Activated naive CD8-positive, alpha-beta T cell treated with anti-CD3 and anti-CD28 coated beads for 36 hours (primary cell): ENCODE measurements around the gene HCFC1. TPM values are rescaled to one million over a fixed set of nuclear protein-coding genes. Genes with fewer than 3 reads are reported as not detected.

Source experiments
- DNase-seq: peaks from one replicate; pipeline ENCODE4 v3.0.0; 2021
- H3K27ac Mint-ChIP-seq: one replicate; pipeline ENCODE4 v1.8.0; 2022; ENCODE audit warnings: mild to moderate bottlenecking, moderate library complexity, mixed read lengths
- H3K27me3 Mint-ChIP-seq: one replicate; pipeline ENCODE4 v1.8.0; 2022; ENCODE audit warnings: mild to moderate bottlenecking, mixed read lengths
- H3K36me3 Mint-ChIP-seq: one replicate; pipeline ENCODE4 v1.8.0; 2021; ENCODE audit warnings: mild to moderate bottlenecking, mixed read lengths
- H3K4me1 Mint-ChIP-seq: one replicate; pipeline ENCODE4 v1.8.0; 2021; ENCODE audit warnings: mixed read lengths
- H3K4me3 Mint-ChIP-seq: one replicate; pipeline ENCODE4 v1.8.0; 2022; ENCODE audit warnings: mild to moderate bottlenecking, moderate library complexity, mixed read lengths
- H3K9me3 Mint-ChIP-seq: one replicate; pipeline ENCODE4 v1.8.0; 2022; ENCODE audit warnings: mixed read lengths
- total RNA-seq, 2 experiments: library from RNA; stranded (reverse); gene quantifications; one replicate each; pipeline ENCODE4 v1.2.3, GENCODE V29; 2021

The HCFC1 gene
- total RNA-seq, 2 experiments from 2014 or later, result 140 to 142 TPM

DNA sequence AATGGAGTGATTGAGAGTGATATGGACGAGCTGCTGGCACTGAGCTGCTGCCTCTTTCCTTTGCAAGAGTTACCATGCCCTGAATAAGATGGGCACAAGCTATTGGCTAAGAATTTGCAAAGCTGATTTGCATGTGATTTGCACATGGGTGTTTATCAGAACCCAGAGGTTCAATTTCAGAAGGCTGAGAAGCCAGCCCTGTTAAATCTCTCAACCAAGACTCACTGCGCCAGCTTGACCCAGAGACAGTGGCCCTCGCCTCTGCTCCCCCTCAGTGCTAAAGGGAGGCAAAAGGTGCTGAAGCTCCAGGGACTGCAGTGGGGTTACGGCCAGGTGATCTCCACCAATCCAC, 46.3 kb downstream of the HCFC1 start:
- Mint-ChIP-seq H3K36me3 (peaks cover 29% of the 10 kb centered on the region), H3K9me3 (no peaks in the 10 kb centered on the region), H3K4me1 (peaks cover 21% of the 10 kb centered on the region), H3K27me3 (no peaks in the 10 kb centered on the region), H3K27ac (peak overlapping the region; percentile 97), H3K4me3 (peak overlapping the region; percentile 94)
- DNase-seq, result no peak

DNA sequence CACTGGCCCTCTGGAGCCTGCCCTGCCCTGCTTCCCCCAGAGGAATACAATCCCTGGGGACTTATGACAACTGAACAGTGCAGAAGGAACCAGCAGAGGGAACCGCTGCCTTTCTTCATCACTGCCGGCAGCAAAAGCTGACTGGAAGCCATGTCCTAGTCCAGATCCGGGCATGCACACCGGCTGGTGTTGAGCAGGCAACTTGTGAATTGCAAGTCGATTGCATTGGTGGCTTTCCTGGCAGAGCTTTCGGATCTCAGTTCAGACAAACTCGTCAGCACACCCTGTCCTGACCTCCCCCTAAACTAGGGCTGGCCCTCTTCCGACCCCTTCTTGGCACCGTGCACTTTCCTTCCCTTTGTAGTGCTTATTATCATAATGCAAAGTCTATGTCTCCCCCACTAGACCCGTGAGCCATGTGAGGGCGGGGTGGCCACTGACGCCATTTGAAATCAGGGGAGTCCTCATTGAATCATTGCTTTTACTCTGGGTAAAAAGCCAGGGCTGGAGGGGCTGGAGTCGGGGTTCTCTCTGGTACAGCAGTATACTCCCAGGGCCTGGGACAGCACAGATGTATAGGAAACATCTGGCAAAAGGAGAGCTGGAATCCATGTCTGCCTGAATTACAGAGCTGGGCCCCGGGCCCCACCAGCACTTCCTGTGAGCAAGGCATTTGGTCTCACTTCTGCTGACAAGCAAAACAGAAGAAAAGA, 47.3 kb downstream of the HCFC1 start:
- H3K27me3 Mint-ChIP-seq, result no peaks in the 10 kb centered on the region
- peaks cover 18% of the 10 kb centered on the region for H3K4me1 Mint-ChIP-seq
- H3K27ac Mint-ChIP-seq, result peak overlapping the region; percentile 97
- H3K4me3 Mint-ChIP-seq, result peak overlapping the region; percentile 94
- H3K9me3 Mint-ChIP-seq, result no peaks in the 10 kb centered on the region
- peaks cover 35% of the 10 kb centered on the region for H3K36me3 Mint-ChIP-seq
- peak; percentile 37 for DNase-seq

DNA sequence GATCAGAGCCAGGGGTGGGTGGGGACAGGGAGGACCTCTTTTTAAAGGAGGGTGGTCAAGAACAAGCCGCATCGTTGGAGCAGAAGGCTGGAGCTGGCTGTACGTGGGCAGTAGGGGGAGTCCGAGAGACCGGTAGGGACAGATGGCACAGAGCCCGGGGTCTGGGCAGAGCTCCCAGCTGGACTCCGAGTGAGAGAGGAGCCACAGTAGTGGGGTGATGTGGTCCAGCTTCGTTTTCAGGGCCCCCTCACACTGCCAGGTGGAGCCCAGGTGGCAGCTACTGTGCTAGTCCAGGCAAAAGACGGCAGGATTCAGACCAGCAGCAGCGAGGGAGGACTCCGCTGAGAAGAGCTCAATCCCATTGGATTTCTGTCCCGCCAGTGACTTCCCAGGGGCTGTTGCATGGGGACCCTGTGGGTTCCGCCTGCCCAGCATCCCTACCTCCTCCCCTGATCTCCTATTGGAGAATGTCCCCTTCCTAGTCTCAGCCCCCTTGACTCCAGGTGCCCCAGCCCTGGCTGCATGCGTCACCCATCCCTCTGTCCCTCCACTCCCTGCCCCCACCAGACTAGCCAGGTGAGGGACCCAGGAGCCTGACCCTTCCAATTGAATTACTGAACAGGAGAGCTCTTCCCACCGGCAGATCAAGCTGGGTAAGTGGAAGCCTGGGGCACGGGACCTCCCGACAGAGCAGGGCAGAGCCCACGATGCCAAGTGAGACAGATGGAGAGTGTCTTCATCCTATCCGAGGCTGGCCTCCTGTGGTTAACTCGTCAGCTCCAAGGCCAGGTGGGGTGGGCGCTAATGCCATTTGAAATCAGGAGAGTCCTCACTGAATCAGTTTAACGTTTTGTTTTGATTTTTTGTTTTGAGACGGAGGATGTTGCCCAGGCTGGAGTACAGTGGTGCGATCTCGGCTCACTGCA, 48.4 kb downstream of the HCFC1 start:
- peak overlapping the region; percentile 94 for H3K4me3 Mint-ChIP-seq
- H3K36me3 Mint-ChIP-seq, result peaks cover 30% of the 10 kb centered on the region
- peak overlapping the region; percentile 97 for H3K27ac Mint-ChIP-seq
- H3K27me3 Mint-ChIP-seq, result no peaks in the 10 kb centered on the region
- H3K4me1 Mint-ChIP-seq, result peaks cover 12% of the 10 kb centered on the region
- DNase-seq, result no peak
- H3K9me3 Mint-ChIP-seq, result no peaks in the 10 kb centered on the region

DNA sequence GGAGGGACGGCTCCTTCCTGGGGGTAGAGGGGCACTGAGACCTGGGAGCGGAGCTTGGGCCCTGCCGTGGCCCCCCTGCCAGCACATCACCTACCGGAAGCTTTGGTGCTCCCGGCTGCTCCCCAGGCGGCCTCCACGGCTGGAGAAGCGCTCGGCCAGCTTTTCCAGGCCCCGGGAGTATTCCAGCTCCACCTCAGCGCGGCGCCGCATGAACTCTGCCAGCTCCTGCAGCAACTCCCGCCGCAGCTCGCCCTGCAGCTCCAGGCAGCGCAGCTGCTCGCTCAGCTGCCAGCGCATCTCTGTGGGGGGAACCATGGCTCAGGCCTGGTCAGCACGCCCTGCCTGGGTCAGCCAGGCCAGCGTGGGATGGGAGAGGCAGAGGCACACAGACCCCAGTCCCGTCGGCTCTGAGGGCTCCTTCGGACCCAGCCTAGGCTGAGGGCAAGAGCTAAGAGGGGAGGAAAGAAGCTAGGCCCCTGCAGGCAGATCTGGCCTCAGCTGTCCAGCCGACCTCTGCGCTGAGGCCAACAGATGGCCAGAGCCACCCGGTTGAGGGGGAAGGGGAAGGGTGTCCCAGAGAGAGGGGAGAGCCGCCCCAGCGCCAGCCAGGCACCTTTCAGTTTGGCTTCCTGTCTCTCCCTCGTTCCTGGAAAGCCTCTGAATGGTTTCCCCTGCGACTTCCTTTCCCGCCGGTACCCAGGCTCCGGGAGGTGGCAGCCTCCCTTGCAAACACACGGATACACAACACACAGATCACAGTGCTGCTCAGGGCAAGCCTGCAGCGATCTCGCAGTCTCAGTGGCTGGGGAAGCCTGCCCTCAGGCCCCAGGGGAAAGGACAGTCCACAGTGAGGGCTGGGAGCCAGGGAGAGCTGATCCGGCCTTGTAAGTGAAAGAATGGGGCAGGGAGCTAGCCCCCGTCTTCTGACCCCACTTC, 49.8 kb downstream of the HCFC1 start:
- Mint-ChIP-seq H3K27ac (peak overlapping the region; percentile 97), H3K4me3 (peak overlapping the region; percentile 94), H3K4me1 (peaks cover 12% of the 10 kb centered on the region), H3K36me3 (peaks cover 30% of the 10 kb centered on the region), H3K9me3 (no peaks in the 10 kb centered on the region), H3K27me3 (no peaks in the 10 kb centered on the region)
- no peak for DNase-seq

DNA sequence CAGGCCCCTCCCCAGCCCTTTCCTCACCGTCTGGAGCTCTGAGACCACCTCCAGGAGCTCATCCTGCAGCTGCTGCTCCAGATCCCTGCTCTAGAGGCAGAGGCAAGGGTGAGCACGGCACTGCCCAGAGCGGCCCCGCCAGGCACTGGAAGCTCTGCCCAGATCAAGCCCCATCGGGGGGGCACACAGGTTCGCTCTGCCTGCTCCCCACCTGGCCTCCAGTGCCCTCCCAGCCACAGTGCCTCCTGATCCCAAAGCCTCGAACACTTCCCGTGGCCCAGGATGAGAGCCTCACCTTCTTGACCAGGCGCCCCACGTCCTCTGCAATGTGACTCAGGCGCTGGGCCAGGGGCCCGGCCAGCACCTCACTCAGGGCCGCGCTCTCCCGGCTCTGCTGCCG, 50.5 kb downstream of the HCFC1 start:
- Mint-ChIP-seq H3K4me1 (peaks cover 14% of the 10 kb centered on the region), H3K36me3 (peaks cover 33% of the 10 kb centered on the region), H3K27me3 (no peaks in the 10 kb centered on the region), H3K9me3 (no peaks in the 10 kb centered on the region), H3K4me3 (no peak overlapping the region), H3K27ac (no peak overlapping the region)
- no peak for DNase-seq

DNA sequence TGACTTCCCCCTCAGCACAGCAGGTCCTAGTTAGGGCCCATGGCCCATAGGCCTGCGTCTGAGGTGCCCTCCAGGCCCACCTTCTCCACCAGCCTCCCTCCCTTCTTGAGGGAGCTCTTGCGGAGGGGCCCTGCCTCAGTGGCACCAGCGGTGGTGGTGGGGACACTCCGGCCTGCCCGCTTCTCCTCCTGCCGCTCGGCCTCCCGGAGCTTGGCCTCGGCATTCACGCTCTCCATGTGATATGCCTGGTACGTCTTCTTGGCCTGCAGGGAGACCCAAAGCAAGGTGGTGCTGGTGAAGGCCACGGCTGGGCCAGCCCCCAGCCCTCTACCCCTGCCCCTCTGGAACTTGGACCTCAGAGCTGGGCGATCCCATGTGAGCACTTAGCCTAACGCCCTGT, 51.1 kb downstream of the HCFC1 start:
- H3K4me1 Mint-ChIP-seq, result peaks cover 14% of the 10 kb centered on the region
- H3K27me3 Mint-ChIP-seq, result no peaks in the 10 kb centered on the region
- DNase-seq, result no peak
- H3K27ac Mint-ChIP-seq, result no peak overlapping the region
- no peaks in the 10 kb centered on the region for H3K9me3 Mint-ChIP-seq
- peaks cover 33% of the 10 kb centered on the region for H3K36me3 Mint-ChIP-seq
- no peak overlapping the region for H3K4me3 Mint-ChIP-seq

DNA sequence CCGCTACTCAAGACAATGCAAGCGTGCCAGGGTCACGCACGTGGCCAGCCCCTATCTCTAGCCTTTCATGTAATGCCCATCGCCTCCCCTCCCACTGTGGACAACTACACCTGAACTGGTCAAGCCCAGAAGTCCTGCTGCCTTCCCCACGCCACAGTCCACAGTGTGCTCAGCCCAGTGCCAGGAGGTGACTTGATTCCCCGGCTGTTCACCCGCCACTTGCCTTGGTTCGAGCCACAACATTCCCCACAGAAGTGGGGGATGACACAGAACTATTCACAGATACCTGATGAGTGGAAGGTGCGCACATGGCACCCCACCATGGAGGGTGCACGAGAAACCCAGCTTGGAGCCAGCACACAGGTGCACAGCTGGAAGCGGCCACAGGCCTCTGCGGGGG, 52.3 kb downstream of the HCFC1 start:
- H3K27ac Mint-ChIP-seq, result no peak overlapping the region
- no peak for DNase-seq
- H3K9me3 Mint-ChIP-seq, result no peaks in the 10 kb centered on the region
- no peaks in the 10 kb centered on the region for H3K27me3 Mint-ChIP-seq
- no peak overlapping the region for H3K4me3 Mint-ChIP-seq
- H3K4me1 Mint-ChIP-seq, result peaks cover 14% of the 10 kb centered on the region
- peaks cover 22% of the 10 kb centered on the region for H3K36me3 Mint-ChIP-seq

DNA sequence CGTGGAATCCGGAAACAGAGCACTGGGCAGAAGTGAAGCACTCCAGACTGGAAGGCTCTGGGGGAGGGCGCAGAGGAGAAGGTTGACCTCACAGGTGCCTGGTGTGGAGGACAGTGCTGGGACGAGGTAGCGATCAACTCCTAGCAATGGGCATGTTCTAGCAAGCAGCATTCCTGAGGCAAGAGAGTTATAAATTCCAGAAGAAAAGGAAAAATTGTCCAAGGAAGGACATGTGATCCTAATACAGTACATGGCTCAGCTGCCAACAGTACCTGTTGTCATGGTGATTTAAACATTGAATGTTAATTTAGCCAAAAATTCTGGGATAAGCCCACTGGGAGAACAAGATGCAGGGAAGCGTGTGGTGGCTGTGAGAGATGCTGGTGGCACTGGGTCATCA, 53.7 kb downstream of the HCFC1 start:
- DNase-seq, result no peak
- H3K4me1 Mint-ChIP-seq, result peaks cover 9% of the 10 kb centered on the region
- no peaks in the 10 kb centered on the region for H3K9me3 Mint-ChIP-seq
- H3K4me3 Mint-ChIP-seq, result peak overlapping the region; percentile 7
- no peak overlapping the region for H3K27ac Mint-ChIP-seq
- H3K27me3 Mint-ChIP-seq, result no peaks in the 10 kb centered on the region
- peaks cover 15% of the 10 kb centered on the region for H3K36me3 Mint-ChIP-seq

DNA sequence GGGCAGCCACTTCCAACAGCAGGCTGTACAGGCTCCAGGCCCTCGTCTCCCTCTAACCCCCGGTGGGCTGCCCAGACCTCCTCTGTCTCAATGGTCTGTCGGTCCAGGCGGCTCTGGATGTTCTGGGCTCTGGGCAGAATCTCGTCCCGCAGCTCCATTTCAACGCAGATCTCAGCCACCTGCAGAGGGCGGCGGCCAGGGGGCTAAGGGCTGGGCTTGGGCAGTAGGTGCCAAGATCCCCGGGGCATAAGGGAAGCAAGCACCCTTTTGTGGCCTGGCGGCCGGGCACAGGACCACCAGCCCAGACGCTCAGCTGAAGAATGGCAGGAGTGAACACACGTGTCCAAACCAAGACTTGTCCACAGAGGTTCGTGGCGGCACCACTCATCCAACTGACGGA, 57.9 kb downstream of the HCFC1 start:
- DNase-seq, result no peak
- Mint-ChIP-seq H3K36me3 (peaks cover 10% of the 10 kb centered on the region), H3K4me3 (no peak overlapping the region), H3K27ac (no peak overlapping the region), H3K9me3 (no peaks in the 10 kb centered on the region), H3K27me3 (no peaks in the 10 kb centered on the region), H3K4me1 (peaks cover 8% of the 10 kb centered on the region)

DNA sequence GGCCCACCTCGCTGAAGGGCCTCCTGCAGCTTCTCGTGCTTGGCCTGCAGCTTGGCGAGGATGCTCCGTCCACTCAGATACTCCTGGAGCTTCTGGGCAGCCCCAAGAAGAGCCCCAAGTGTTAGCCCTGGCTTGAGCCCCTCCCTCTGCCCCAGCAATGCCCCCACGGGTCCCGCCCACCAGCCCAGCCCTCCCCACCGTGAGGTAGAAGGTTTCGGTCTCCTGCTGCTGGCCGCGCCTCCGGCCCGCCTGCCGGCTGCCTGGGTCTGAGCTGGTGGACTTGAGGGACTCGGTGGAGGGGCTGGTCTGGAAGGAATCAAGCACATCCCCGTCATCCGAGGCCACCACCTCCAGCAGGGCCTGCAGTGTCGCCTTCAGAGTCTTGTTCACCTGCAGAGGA, 58.4 kb downstream of the HCFC1 start:
- Mint-ChIP-seq H3K27me3 (no peaks in the 10 kb centered on the region), H3K9me3 (no peaks in the 10 kb centered on the region), H3K36me3 (peaks cover 10% of the 10 kb centered on the region), H3K4me3 (no peak overlapping the region), H3K27ac (no peak overlapping the region), H3K4me1 (peaks cover 8% of the 10 kb centered on the region)
- no peak for DNase-seq

DNA sequence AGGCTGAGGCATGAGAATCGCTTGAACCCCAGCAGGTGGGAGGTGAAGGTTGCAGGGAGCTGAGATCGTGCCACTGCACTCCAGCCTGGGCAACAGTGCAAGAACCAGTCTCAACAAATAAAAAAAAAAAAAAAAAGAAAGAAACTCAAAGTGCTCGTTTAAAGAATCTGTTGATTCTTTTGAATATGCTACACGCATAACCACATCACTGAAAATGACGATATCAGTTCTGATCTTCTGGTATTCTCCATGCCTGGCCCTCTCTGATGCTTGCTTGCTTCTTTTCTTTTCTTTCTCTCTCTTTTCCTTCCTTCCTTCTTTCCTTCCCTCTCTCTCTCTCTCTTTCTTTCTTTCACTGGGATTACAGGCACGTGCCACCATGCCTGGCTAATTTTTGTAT, 59.8 kb downstream of the HCFC1 start:
- peak overlapping the region; percentile 29 for H3K4me3 Mint-ChIP-seq
- no peaks in the 10 kb centered on the region for H3K9me3 Mint-ChIP-seq
- peaks cover 10% of the 10 kb centered on the region for H3K36me3 Mint-ChIP-seq
- DNase-seq, result no peak
- H3K27me3 Mint-ChIP-seq, result no peaks in the 10 kb centered on the region
- H3K27ac Mint-ChIP-seq, result peak overlapping the region; percentile 35
- peaks cover 8% of the 10 kb centered on the region for H3K4me1 Mint-ChIP-seq

DNA sequence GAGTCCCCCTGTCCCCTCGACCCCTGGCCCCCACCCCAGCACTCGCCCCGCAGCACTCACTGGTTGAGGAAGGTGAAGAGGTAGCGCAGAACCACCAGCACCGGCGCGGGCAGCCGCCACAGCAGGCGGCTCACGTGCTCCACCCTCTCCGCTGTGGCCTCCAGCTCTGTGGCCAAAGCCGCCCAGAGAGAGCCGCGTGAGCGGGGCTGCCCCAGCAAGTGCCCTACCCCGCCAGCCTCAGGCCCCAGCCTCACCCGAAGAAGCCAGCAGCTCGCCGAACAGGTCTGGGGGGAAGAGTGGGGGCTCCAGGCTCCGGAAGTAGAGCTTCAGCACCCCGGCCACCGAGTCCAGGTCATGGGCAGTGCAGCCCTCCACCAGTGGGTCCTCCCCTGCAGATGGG, 61.2 kb downstream of the HCFC1 start:
- Mint-ChIP-seq H3K4me3 (no peak overlapping the region), H3K4me1 (peaks cover 9% of the 10 kb centered on the region), H3K9me3 (no peaks in the 10 kb centered on the region), H3K27me3 (no peaks in the 10 kb centered on the region), H3K36me3 (peaks cover 5% of the 10 kb centered on the region), H3K27ac (no peak overlapping the region)
- DNase-seq, result no peak

DNA sequence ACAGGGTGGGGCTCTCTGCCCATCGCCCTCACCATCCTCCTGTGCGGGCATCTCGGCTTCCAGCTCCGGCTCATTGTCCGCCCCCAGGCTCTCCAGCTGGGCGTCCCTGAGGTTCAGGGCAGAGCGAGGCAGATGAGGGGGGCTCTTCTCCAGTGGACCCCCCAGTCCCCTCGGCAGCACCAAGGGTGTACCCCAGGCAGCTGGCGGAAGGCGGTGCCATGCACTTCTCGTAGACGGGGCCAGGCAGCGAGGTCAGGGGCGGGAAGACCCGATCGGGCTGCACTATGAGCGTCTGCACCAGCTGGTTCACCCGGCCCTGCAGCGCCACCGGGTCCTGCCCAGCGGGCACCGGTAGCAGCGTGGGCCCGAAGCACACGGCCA, 61.6 kb downstream of the HCFC1 start:
- Mint-ChIP-seq H3K4me3 (no peak overlapping the region), H3K36me3 (peaks cover 5% of the 10 kb centered on the region), H3K27me3 (no peaks in the 10 kb centered on the region), H3K27ac (no peak overlapping the region), H3K4me1 (peaks cover 9% of the 10 kb centered on the region), H3K9me3 (no peaks in the 10 kb centered on the region)
- DNase-seq, result no peak

DNA sequence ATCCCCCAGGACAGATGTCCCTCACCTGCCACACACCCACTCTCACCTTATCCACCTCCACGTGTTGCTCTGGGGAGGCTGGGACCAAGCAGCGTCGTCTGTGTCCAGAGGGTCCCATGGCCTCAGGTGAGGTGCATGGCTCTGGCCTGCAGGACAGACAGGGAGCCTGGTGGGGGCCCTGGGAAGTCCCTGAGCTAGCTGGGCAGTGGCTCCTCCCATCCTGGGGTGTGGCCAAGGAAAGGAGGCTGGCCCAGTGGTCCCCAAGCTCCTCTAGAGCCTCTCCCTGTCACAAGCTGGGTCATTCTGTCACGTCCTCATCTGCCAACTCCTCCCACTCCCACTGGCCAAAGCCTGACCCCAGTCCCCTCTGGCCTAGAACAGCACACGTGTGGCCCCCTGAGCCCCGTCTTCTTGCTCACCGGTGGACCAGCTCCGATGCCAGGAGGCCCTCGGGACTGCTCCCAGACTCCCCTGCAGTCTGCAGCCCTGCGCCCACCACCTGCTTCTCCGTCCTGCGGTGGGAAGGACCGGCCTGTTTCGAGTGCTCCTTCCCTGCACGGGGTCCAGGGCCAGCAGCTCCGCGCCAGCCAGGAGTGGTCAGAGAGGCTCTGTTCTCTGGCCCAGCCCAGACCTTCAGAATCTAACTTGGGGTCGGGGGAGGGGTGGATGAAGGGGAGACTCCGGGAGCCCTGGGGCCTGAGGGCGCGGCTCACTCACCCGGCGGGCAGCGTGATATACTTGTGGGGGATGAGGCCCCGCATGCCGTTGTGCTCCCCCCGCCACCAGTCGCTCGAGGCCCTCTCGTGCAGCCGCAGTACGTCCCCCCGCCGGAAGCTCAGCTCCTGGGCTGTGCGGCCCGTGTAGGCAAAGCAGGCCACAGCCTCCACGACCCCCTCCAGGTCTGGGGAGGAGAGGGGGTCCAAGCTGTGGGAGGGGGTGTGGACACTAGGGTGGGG, 62.3 kb downstream of the HCFC1 start:
- H3K36me3 Mint-ChIP-seq, result peaks cover 5% of the 10 kb centered on the region
- H3K9me3 Mint-ChIP-seq, result no peaks in the 10 kb centered on the region
- H3K27ac Mint-ChIP-seq, result no peak overlapping the region
- no peak overlapping the region for H3K4me3 Mint-ChIP-seq
- DNase-seq, result no peak
- peaks cover 12% of the 10 kb centered on the region for H3K4me1 Mint-ChIP-seq
- H3K27me3 Mint-ChIP-seq, result no peaks in the 10 kb centered on the region
